K562 (cell line): ENCODE results near the gene DGLUCY. TPM values are rescaled to one million over a fixed set of nuclear protein-coding genes. Genes with fewer than 3 reads are reported as not detected.

Experiments used
- ATAC-seq: fragments of 200-7000 bp; cut with Tn5 transposase; 3 replicates; pipeline ENCODE4 v1.9.1; 2020; ENCODE audit warnings: moderate library complexity
- BruUV-seq: library from RNA; stranded (reverse); fragments of 400-500 nt; replicated peaks from 2 replicates; lab custom pipeline; 2021; lab: Mats Ljungman, UMichigan
- CTCF ChIA-PET: fragments of 300-600 bp; formaldehyde crosslinking; extraction: SDS; loops from one replicate; lab custom pipeline; 2021; ENCODE audit warnings: low intra/inter-chr PET ratio; lab: Yijun Ruan, JAX
- POLR2A ChIA-PET: fragments of 300-600, 350-650 bp; sonication (Branson Sonifier 250); formaldehyde crosslinking; extraction: SDS; loops from one replicate; lab custom pipeline; 2021; ENCODE audit warnings: antibody characterized with exemption, inconsistent platforms; lab: Yijun Ruan, JAX
- DNase-seq, 4 experiments: peaks; one replicate each; pipeline versions ENCODE4 v3.0.0 to v3.0.0-alpha.2; 2011 to 2018; ENCODE audit warnings: low spot score in 3 of 4, mixed read lengths in 3 of 4; ENCODE audit errors: extremely low read depth in 1 of 4
- FAIRE-seq: peaks from 2 replicates; lab custom pipeline; 2011; peaks lifted over from hg19 to GRCh38; lab: Jason Lieb, UNC
- H2AFZ ChIP-seq: 2 replicates; pipeline ENCODE4 v1.6.0; 2011; ENCODE audit warnings: low read depth, low read length, control low read depth, inconsistent platforms
- H3K27ac ChIP-seq: fragments of 200-600 bp; 3 replicates; pipeline ENCODE4 v1.8.0; 2011; ENCODE audit warnings: low read depth, mild to moderate bottlenecking, control low read depth, inconsistent platforms, low read length, moderate library complexity, mixed read lengths; ENCODE audit errors: extremely low read depth
- H3K27me3 ChIP-seq, 2 experiments: fragments of 300-600 bp in 1 of 2; 2 replicates in 1 of 2; 3 replicates in 1 of 2; pipeline versions ENCODE4 v1.6.0 to v1.8.0; 2011; ENCODE audit warnings: inconsistent platforms in 2 of 2, low read length in 2 of 2, mild to moderate bottlenecking in 1 of 2, mixed read lengths in 1 of 2, moderate library complexity in 1 of 2; ENCODE audit not compliant: control insufficient read depth in 2 of 2, insufficient read depth in 2 of 2
- H3K36me3 ChIP-seq: fragments of 300-600 bp; 3 replicates; pipeline ENCODE4 v1.8.0; 2011; ENCODE audit warnings: mild to moderate bottlenecking, low read length, inconsistent platforms; ENCODE audit not compliant: control insufficient read depth, insufficient read depth
- H3K4me1 ChIP-seq, 2 experiments: fragments of 200-600 bp in 1 of 2; replicated peaks in 1 of 2; 2 replicates in 1 of 2; 3 replicates in 1 of 2; pipeline versions ENCODE4 v1.5.1 to v1.8.0; 2011; ENCODE audit warnings: inconsistent platforms in 2 of 2, low read length in 2 of 2, mild to moderate bottlenecking in 1 of 2, mixed read lengths in 1 of 2, moderate library complexity in 1 of 2; ENCODE audit not compliant: control insufficient read depth in 2 of 2, insufficient read depth in 2 of 2
- H3K4me2 ChIP-seq: 2 replicates; pipeline ENCODE4 v1.6.1; 2011; ENCODE audit warnings: low read length, control low read depth, inconsistent platforms, mixed read lengths; ENCODE audit not compliant: insufficient read depth
- H3K4me3 ChIP-seq: fragments of 200-600 bp; sonication (generic), shearing (Covaris generic); 2 replicates; pipeline ENCODE4 v1.5.1; 2016; ENCODE audit warnings: control low read depth, inconsistent platforms
- H3K79me2 ChIP-seq: fragments of 200-600 bp; 3 replicates; pipeline ENCODE4 v1.8.0; 2011; ENCODE audit warnings: low read length, inconsistent platforms; ENCODE audit not compliant: control insufficient read depth, insufficient read depth
- H3K9ac ChIP-seq, 2 experiments: 2 replicates each; pipeline versions ENCODE4 v1.6.0 to v1.6.1; 2011; ENCODE audit warnings: low read depth in 2 of 2, low read length in 2 of 2, control low read depth in 1 of 2, inconsistent platforms in 1 of 2, mild to moderate bottlenecking in 1 of 2, mixed read lengths in 1 of 2; ENCODE audit not compliant: insufficient read depth in 1 of 2
- H3K9me1 ChIP-seq: one replicate; pipeline ENCODE4 v1.6.0; 2011; ENCODE audit warnings: inconsistent platforms, mild to moderate bottlenecking, low read length, moderate library complexity; ENCODE audit not compliant: control insufficient read depth, insufficient read depth
- H3K9me3 ChIP-seq: replicated peaks from 2 replicates; pipeline ENCODE4 v1.5.1; 2011; ENCODE audit warnings: low read depth, low read length, inconsistent platforms; ENCODE audit not compliant: control insufficient read depth, insufficient read depth
- H4K20me1 ChIP-seq: replicated peaks from 2 replicates; pipeline ENCODE4 v1.6.1; 2011; ENCODE audit warnings: low read length, inconsistent platforms, mixed read lengths; ENCODE audit not compliant: control insufficient read depth, insufficient read depth
- BCLAF1 ChIP-seq, 2 experiments: fragments of 450-650 bp in 1 of 2; IDR thresholded peaks; 2 replicates each; pipeline ENCODE4 v1.6.1; 2011 to 2017; ENCODE audit warnings: low read depth in 2 of 2, antibody characterized with exemption in 1 of 2, borderline replicate concordance in 1 of 2, low read length in 1 of 2, mild to moderate bottlenecking in 1 of 2, mixed read lengths in 1 of 2; ENCODE audit not compliant: control insufficient read depth in 1 of 2
- PCBP2 ChIP-seq: fragments of 200-400 bp; formaldehyde crosslinking; IDR thresholded peaks from 2 replicates; pipeline ENCODE4 v1.6.1; 2018; ENCODE audit warnings: low read length, low read depth, mild to moderate bottlenecking, moderate library complexity; ENCODE audit not compliant: poor library complexity, severe bottlenecking
- ZFP30 ChIP-seq: fragments of 250-450 bp; sonication (Bioruptor Pico); IDR thresholded peaks from 2 replicates; pipeline ENCODE4 v1.8.0; 2022; ENCODE audit warnings: moderate library complexity, mild to moderate bottlenecking, inconsistent platforms, borderline replicate concordance
- WGBS: fragments of 100-300 bp; shearing (Covaris generic); methylation state at CpG from one replicate; pipeline ENCODE4 v1.1.6; 2016; ENCODE audit warnings: low coverage, mixed read lengths; ENCODE audit not compliant: insufficient coverage; ENCODE audit errors: missing lambda C conversion rate; 5-methylcytosine and 5-hydroxymethylcytosine counted together
- in situ Hi-C: fragments of 300-500 bp; cut with MboI; formaldehyde crosslinking; loops from 4 replicates; pipeline ENCODE4 v1.15.0; 2018; ENCODE audit warnings: inconsistent platforms, mixed read lengths
- intact Hi-C: fragments of 100-400 bp; cut with micrococcal nuclease; formaldehyde crosslinking; loops from 2 replicates; pipeline ENCODE4 v1.14.2; 2022
- polyA plus RNA-seq, 8 experiments: library from polyadenylated mRNA; depleted of rRNA in 4 of 8; stranded (reverse) in 5 of 8; unstranded in 3 of 8; fragments of >200 nt; fragmentation: Nextera tagmentation in 2 of 8; fragmentation: Illumina TruSeq in 1 of 8; extraction: Ambion mirVana in 2 of 8; extraction: Trizol in 1 of 8; gene quantifications; 2 replicates each; pipeline versions ENCODE4 v1.2.1 to v1.2.3, GENCODE V29; 2011 to 2014; ENCODE audit warnings: inconsistent platforms in 1 of 8, missing spikeins in 1 of 8
- total RNA-seq, 7 experiments: library from RNA; depleted of rRNA in 6 of 7; stranded (reverse); fragments of >200 nt in 6 of 7; fragmentation: Illumina TruSeq in 2 of 7; extraction: Trizol in 2 of 7; gene quantifications; 2 replicates each; pipeline versions ENCODE4 v1.2.1 to v1.2.3, GENCODE V29; 2011 to 2021; ENCODE audit warnings: low replicate concordance in 1 of 7

DGLUCY gene
- total and polyA plus RNA-seq, 9 of the 15 experiments (the other 6 are each of a cell fraction or from before 2014, with no cell fraction given) = 9.9 to 28.4 (median 21.0) TPM

- Histone ChIP-seq H3K79me2 (no peaks in the 10 kb centered on the region), H3K4me3 (no peak overlapping the region), H2AFZ (no peak overlapping the region), H3K9me3 (no peaks in the 10 kb centered on the region), H3K9me1 (no peaks in the 10 kb centered on the region), H3K36me3 (peaks cover 41% of the 10 kb centered on the region; the same call in 2 of the 3 replicates), H3K27me3 (no peaks in the 10 kb centered on the region), H3K4me1 (no peaks in the 10 kb centered on the region; a peak in 1 of 5 replicates), H4K20me1 (no peaks in the 10 kb centered on the region), H3K27ac (no peak overlapping the region), H3K9ac (no peak overlapping the region), H3K4me2 (no peak overlapping the region)
- ATAC-seq (no peak), FAIRE-seq (no peak), DNase-seq (no peak)
- POLR2A ChIA-PET = no interaction called here
- peak; percentile 78 for TF ChIP-seq PCBP2
- TF ChIP-seq ZFP30 (CRISPR knock-in tag) = no peak
- CTCF ChIA-PET = no interaction called here
- no TSS peak for BruUV-seq
- intact Hi-C loops (no loop called here), in situ Hi-C loops (no loop called here)
Observed at GRCh38 chr14:91184559-91184958, 70.7 kb downstream of the DGLUCY start.

GRCh38 chr14:91185721-91186120 lies 71.8 kb downstream of the DGLUCY start:
- Histone ChIP-seq H3K27me3 (no peaks in the 10 kb centered on the region), H3K79me2 (no peaks in the 10 kb centered on the region), H3K36me3 (peaks cover 40% of the 10 kb centered on the region; the same call in 2 of the 3 replicates), H2AFZ (no peak overlapping the region), H3K27ac (no peak overlapping the region), H3K4me1 (no peaks in the 10 kb centered on the region; a peak in 1 of 5 replicates), H3K9me3 (no peaks in the 10 kb centered on the region), H4K20me1 (no peaks in the 10 kb centered on the region), H3K4me3 (no peak overlapping the region), H3K9ac (no peak overlapping the region), H3K4me2 (no peak overlapping the region), H3K9me1 (no peaks in the 10 kb centered on the region)
- in situ Hi-C loops = no loop called here
- ATAC-seq (no peak), DNase-seq (no peak), FAIRE-seq (no peak)
- WGBS = 71% methylated on average over 1 of the region's 1 CpG
- intact Hi-C loops = no loop called here
- POLR2A ChIA-PET = no interaction called here
- no TSS peak for BruUV-seq
- CTCF ChIA-PET = no interaction called here
- TF ChIP-seq BCLAF1 (IDR thresholded peaks at IDR 0.05; ENCODE audit: borderline replicate concordance in 1 of 2, control insufficient read depth in 1 of 2, low read depth in 2 of 2, low read length in 1 of 2) = no peak
